ENCODE measurements around the gene ZNF333.

DNA sequence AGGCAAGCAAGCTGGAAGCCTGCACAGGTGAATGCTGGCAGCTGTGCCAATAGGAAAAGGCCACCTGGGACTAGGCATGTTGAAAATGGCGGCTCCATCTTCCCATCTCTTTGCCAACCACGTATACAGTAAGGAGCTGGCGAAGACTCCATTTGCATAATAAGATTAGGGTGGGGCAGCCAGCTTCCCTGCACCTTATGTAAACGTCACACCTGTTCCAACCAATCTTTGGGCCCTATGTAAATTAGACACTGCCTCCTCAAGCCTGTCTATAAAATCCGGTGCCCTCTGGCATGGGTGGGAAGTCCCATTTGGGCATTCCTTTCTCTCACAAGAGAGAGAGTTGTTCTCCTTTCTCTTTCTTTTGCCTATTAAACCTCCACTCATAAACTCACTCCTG, 71.8 kb downstream of the ZNF333 start:
- TF ChIP-seq POLR2A (IDR thresholded peaks at IDR 0.05), result no peak
- TF ChIP-seq, protein P1, sequence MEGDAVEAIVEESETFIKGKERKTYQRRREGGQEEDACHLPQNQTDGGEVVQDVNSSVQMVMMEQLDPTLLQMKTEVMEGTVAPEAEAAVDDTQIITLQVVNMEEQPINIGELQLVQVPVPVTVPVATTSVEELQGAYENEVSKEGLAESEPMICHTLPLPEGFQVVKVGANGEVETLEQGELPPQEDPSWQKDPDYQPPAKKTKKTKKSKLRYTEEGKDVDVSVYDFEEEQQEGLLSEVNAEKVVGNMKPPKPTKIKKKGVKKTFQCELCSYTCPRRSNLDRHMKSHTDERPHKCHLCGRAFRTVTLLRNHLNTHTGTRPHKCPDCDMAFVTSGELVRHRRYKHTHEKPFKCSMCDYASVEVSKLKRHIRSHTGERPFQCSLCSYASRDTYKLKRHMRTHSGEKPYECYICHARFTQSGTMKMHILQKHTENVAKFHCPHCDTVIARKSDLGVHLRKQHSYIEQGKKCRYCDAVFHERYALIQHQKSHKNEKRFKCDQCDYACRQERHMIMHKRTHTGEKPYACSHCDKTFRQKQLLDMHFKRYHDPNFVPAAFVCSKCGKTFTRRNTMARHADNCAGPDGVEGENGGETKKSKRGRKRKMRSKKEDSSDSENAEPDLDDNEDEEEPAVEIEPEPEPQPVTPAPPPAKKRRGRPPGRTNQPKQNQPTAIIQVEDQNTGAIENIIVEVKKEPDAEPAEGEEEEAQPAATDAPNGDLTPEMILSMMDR (IDR thresholded peaks at IDR 0.05), result no peak
